GM18909 (cell line): ENCODE measurements around the gene DEPDC4.

Experiments
- ATAC-seq: cut with Tn5 transposase; IDR thresholded peaks from one replicate; pipeline ENCODE4 v1.9.1; 2021; ENCODE audit warnings: mild to moderate bottlenecking; ENCODE audit not compliant: unreplicated experiment, poor library complexity

DEPDC4 gene

DNA sequence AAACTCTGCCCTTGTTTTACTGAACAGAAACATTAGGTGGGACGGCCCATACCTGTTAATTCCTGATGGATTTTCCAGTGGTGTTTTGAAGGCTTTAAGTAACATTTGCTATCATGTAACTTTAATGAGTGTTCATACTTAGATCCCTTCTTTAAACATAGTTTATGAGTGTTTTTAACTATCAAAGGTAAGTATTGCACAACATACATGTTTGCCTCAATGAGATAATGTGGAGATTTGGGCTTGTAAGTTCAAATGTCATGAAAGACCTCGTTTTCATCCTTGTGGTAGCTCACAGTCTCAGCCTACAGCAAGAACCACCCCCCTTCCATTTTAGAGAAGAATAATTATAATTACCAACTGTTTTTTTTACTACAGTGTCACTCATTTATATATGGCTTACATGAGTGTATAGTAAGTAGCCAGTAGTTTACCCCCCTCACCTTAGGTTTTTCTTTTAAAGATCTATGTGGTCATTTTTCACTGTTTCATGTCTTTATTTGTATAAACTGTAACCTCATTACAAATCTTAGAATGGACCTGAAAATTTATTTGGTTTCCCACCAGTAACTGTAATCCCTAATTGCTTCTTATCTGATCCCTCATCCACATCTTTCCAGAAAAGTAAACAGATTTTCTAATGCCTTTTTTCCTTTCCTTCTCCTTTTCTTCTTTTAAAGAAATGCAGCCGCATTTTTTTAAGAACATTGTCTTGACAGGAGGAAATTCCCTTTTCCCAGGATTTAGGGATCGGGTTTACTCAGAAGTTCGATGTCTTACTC, 47.4 kb downstream of the DEPDC4 start:
- ATAC-seq = no peak

DNA sequence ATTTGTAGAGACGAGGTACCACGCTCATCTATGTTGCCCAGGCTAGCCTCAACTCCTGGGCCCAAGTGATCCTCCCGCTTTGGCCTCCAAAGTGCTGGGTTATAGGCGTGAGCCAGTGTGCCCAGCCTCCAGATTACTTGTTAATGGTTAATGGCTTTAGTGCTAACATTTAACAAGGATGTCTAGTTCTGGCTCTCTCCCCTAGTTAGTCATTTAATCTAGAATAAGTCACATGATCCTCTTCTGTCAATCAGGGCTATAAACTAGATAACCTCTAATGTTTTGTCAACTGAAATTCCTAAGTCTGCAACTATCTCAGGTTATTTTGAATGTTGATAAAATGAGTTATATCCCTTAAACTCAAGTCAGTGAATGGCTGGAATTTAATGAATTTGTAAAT, 50.5 kb downstream of the DEPDC4 start:
- no peak for ATAC-seq

DNA sequence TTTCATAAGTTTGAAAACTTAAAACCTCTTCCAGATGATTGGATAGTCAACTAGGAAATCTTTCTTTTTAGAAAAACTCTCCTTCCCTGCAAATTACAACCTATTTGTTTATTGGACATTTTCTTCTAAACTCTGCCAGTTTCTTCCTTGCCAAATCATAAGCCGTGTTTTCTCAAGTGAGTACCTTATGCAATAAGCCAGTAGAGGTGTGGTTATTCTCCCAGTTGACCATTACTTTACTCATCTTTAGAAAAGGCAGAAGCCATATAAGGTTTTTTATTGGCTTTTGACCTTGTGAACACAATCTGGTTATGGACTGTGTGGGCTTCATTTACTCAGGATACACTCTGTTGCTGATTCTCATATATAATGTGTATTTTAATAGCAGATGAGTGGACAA, 51.7 kb downstream of the DEPDC4 start:
- no peak for ATAC-seq

DNA sequence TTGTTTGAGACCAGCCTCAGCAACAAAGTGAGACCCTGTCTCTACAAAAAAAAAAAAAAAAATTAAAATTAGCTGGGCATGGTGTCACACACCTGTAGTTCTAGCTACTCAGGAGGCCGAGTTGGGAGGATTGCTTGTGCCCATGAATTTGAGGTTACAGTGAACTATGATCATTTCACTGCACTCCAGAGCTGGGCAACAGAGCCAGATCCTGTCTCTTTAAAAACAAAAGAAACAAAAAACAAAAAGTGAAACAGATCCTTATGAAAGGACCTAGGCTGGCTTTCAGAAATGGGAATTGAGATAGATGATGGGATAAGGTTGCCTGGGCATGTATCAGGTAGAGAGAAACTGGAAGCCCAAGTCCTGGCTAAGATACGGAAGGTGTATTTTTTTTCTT, 52.4 kb downstream of the DEPDC4 start:
- no peak for ATAC-seq

DNA sequence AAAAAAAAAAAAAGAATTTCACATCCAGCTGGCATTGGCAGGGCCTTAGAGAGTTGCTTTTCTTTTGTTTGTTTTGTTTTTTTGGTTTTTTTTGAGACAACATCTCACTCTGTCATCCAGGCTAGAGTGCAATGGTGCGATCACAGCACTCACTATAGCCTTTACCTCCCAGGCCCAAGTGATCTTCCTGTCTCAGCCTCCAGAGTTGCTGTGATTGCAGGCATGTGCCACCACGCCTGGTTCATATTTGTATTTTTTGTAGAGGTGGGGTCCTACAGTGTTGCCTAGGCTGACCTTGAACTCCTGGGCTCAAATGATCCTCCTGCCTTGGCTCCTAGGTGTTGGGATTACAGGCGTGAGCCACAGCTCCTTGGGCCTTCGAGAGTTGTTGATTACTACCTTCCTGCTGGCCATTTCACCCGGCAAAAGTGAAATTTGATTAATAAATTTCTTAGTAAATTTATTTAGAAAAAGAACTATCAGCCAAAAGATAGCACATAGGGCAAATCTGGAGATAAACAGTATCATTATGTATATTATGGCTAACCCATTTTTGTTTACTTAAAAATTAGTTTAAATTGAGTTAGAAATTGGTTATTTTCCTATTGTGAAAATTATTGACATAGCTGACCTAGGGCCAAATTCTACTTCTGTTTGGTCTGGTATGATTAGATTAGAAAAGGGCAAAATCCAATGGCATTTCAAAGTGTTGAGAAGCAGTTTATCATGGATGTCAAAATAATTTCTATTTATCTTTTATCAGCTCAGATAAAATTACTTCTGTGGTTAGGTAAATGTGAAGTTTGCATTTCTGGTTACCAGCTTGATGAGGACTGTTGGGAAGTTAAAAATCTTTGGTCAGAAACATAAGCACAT, 53.6 kb downstream of the DEPDC4 start:
- ATAC-seq = no peak

DNA sequence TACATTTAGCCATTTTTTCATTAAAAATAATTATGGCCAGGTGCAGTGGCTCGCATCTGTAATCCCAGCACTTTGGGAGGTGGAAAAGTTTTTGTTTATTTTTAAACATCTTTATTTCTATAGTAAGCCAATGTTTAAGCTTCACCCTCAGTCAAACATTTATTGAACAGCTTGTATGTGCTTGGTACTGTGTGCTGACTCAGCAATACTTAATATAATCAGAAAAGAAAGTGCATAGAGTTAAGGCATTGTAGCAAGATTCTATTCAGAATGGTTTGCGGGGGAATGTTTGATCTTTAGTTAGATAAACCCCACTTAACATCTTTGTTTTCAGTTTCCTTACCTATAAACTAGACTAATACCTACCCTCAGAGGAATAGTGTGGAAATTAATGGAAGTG, 55.2 kb downstream of the DEPDC4 start:
- no peak for ATAC-seq

DNA sequence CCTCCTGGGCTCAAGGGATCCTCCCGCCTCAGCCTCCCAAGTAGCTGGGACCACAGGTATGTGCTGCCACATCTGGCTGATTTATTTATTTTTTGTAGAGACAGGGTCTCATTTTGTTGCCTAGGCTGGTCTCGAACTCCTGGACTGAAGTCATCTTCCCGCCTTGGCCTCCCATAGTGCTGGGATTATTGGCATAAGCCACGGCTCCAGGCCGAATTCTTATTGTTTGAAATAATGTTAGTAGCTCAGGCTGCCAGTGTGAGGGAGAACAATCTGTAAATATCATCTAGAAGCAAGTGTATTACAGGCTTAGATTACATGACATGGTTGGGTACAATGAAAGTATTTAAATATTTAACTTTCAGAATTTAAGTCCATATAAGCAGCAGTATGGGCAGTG, 58.0 kb downstream of the DEPDC4 start:
- no peak for ATAC-seq

DNA sequence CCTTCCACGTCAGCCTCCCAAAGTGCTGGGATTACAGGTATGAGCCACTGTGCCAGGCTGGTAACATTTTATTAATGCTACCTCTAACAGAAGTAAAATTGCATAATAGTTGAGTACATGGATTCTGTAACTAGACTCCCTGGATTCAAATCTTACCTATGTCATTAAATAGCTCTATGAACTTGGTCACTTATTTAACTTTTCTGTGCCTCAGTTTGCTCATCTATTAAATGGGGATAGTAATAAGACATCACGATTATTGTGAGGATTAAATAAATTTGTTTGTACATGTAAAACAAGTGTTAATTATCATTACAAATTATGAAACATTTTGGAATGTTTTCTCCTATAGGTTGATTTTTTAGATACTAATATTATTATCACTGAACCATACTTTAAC, 59.6 kb downstream of the DEPDC4 start:
- no peak for ATAC-seq

DNA sequence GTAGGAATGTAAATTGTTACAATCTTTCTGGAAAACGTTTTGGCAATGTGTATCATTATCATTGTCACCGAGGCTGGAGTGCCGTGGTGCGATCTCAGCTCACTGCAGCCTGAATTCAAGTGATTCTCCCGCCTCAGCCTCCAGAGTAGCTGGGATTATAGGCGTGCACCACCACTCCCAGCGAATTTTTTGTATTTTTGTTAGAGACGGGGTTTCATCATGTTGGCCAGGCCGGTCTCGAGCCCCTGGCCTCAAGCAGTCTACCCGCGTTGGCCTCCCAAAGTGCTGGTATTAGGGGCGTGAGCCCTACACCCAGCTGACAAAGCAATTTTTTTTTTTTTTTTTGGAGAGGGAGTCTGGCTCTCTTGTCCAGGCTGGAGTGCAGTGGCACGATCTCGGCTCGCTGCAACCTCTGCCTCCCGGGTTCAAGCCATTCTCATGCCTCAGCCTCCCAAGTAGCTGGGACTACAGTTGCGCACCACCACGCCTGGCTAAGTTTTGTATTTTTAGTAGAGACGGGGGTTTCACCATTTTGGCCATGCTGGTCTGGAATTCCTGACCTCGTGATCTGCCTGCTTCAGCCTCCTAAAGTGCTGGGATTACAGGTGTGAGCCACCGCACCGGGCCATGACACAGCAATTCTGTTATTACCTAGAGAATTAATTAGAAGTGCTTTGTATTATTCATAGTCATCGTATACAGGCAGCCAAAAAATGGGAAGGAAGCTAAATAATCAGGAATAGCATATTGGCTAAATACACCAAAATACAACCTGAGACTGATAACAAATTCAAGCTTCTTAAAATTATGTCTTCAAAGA, 65.1 kb downstream of the DEPDC4 start:
- ATAC-seq = no peak

DNA sequence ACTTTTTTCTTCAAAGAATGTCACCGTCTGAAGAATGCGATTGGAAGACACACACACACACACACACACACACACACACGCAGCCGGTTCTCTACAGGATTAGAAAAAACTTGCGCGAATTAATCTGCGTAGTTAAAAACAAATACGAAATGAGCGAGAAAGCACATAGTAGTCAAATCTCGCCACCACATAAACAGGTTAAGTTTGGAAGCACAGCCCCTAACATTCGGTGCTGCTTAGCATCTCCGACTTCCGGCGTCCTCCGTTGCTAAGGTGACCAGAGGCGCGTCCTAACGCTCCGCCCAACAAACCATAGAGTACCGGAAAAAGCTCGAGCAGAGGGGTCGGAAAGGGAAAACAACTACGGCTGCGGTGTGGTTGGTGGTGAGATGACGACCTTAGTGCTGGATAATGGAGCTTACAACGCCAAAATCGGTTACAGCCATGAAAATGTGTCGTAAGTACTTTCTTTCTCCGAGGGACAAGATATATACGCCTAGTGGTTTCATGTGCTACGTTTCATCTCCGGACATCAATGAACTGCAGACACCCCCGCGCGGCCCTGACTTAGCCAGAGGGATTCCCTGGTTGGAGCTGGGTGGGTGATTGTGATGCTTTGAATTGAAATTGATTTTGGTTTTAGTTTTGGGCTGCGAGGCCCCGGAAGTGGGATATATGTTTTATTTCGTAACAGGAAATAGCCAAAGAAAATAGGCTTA, 66.3 kb downstream of the DEPDC4 start, which contains the start of gene ACTR6:
ACTR6 (plus strand) TSS at position 353 of the 719 bp plus-strand sequence; CDS start at position 390, 37 bp downstream.
- ATAC-seq = peak; percentile 91

DNA sequence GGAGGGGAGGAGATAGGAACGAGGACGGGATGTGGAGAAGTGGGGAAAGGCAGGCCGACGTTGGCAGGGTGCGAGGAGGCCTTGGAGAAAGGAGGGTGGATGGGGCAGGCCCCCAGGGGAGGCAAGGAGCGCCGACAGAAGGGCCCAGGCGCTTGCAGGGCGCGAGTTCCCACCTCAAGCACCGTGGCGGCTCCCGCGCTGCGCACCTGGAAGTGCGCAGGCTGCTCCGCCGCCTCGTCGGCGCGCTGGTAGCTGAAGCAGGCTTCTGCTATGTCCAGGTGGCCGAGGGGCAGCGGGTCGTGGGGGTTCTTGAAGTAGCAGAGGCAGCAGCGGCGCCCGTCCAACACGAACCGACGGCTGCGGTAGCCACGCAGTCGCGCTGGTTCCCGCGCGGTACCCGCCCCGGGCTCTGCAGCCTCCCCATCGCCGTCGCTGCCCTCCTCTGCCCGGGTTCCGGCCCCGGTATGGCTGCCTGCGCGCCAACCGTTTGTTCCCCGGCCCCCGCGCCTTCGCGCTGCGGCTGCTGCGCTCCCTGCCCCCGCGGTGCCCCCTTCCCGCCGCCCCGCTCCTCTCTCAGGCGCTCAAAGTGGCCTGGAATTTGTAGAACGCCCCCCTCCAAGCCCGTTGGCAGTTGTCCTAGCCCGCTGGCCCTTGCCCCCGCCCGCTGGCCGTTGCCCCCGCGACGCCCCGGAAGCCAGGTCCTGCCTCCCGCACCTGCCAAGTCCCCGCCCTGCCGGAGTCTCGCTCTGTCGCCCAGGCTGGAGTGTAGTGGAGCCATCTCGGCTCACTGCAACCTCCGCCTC, 67.3 kb downstream of the DEPDC4 start:
- ATAC-seq = peak; percentile 83

DNA sequence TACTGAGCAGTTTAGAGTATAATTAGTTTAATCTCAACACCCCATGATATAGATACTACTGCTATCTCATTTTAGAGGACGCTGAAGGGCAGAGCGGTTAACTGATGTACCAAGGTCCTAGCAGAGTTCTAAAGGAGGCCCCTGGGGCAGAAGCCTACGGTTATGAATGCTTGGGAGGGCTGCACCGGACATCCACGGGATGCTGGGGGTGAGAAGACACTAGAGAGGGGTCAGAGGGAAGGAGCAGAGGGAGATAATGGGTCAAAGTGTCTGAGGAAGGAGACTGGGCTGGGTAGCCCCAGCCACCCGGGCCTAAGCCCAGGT, 67.9 kb downstream of the DEPDC4 start:
- peak; percentile 4 for ATAC-seq

DNA sequence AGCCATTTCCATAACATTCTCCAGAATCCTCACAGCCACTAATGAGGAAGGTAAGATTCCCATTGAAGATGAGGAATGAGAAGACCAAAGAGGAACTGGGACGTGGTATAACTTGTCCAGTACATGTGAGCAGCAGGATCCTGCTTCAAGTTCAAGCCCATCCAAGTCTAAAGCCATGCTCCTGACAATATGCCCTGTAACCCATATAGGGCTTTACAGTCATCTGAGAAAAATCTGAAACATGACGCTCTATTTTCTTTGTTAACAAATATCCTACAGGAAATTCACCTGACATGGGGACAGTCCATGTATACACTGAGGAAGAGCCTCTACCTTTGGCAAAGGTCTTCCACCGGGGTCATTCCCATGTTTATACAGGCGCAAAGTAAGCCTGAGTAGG, 69.4 kb downstream of the DEPDC4 start:
- no peak for ATAC-seq

DNA sequence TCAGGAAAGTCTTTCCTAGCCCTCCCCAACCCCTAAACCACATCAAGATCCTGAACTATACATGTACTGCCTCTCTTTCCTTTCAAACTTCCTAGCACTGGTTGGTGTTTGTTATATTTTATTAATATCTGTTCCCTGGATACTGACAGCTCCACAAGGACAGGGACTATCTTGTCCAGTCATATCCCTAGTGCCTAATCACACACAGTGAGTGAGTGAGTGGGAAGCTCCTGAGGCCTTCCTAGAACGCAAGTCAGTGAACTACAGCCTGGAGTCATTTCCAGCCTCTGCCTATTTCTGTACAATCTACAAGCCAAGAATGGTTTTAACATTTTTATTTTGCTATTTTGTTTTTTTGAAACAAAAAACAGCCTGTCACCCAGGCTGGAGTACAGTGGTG, 73.8 kb downstream of the DEPDC4 start:
- ATAC-seq = no peak
